Measurements from ENCODE around the gene CUL2.

DNA sequence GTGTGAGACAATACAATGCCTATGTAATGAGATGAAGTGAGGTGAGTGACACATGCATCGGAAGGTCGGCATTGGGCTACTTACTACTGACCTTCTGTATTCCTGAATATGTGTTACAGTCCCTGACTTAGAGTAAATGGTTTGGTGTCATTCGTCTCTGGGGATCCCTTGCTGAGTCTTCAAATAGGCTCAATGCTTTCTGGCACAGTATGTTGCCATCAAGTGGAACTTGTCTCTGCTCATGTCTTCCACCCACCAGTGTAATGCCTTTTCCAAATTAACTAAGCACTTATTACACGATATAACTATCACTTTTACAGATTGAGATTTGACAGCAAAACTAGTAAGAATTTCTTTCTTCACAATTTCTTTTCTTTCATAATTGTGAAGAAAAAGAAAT, 10.9 kb downstream of the CUL2 start:
- TF ChIP-seq POLR2A (IDR thresholded peaks at IDR 0.05) (no peak), EP300 (IDR thresholded peaks at IDR 0.05) (no peak)
